ENCODE measurements around the gene PIGU. TPM values are rescaled to one million over a fixed set of nuclear protein-coding genes. Genes with fewer than 3 reads are reported as not detected.
A peak's percentile ranks its signal among the peaks of the same experiment; 100 is the strongest.

The PIGU gene
- total and polyA plus RNA-seq, 2 donors (not counting 1 experiment from before 2014, with no cell fraction given), result 12.0 to 19.3 TPM

GRCh38 chr20:34708621-34709043 is 31.7 kb upstream of the PIGU start:
- Mint-ChIP-seq H3K4me3 (peak overlapping the region; percentile 93), H3K4me1 (peaks cover 27% of the 10 kb centered on the region), H3K27me3 (no peaks in the 10 kb centered on the region), H3K9me3 (ENCODE audit: insufficient read depth) (no peaks in the 10 kb centered on the region), H3K27ac (peak overlapping the region; percentile 93)
- CTCF ChIA-PET, result interaction anchor here (0.7 to 4.5 kb wide), 22 partner anchors 8 to 394 kb away, joined by 3 to 69 read pairs (median 4); partner anchors contain the start of genes DYNLRB1, ITCH, MAP1LC3A and PIGU
- Histone ChIP-seq H3K9ac (ENCODE audit: low read length) (peak overlapping the region; percentile 75), H3K4me2 (replicated peaks; ENCODE audit: low read depth, low read length, poor library complexity, severe bottlenecking) (peak overlapping the region; percentile 88), H4K20me1 (ENCODE audit: control insufficient read depth, insufficient read depth, low read length, poor library complexity, severe bottlenecking) (peaks cover 7% of the 10 kb centered on the region), H3K36me3 (replicated peaks in 1 of 2; ENCODE audit: control extremely low read depth in 1 of 2, control insufficient read depth in 1 of 2, extremely low read depth in 1 of 2, insufficient read depth in 2 of 2, low read length in 1 of 2) (no peaks in the 10 kb centered on the region), H2AFZ (ENCODE audit: insufficient read depth, low read depth, low read length, poor library complexity, severe bottlenecking) (peak overlapping the region; percentile 83), H3K27ac (ENCODE audit: low read length in 2 of 2) (peak overlapping the region; percentile 87 to 91), H3K9me3 (ENCODE audit: control extremely low read depth in 1 of 3, control insufficient read depth in 2 of 3, insufficient read depth in 1 of 3, low read length in 2 of 3) (no peaks in the 10 kb centered on the region), H3K4me3 (ENCODE audit: control extremely low read depth in 1 of 5, extremely low read depth in 1 of 5, insufficient read depth in 1 of 5, low read depth in 2 of 5, low read length in 4 of 5) (peak overlapping the region in 4 of 5 experiments; percentile 75 to 88 (median 83)), H3K79me2 (ENCODE audit: control insufficient read depth, insufficient read depth, low read length) (no peaks in the 10 kb centered on the region), H3K4me1 (ENCODE audit: control insufficient read depth in 2 of 2, insufficient read depth in 2 of 2, low read length in 2 of 2) (peaks cover 15 to 25% of the 10 kb centered on the region in 2 donors), H3K27me3 (replicated peaks in 1 of 4; ENCODE audit: control extremely low read depth in 1 of 4, control insufficient read depth in 3 of 4, insufficient read depth in 4 of 4, low read length in 3 of 4) (no peaks in the 10 kb centered on the region)
- DNase-seq (no peak), ATAC-seq (ENCODE audit: low read depth) (peak; percentile 8)
- peak; percentile 75 for TF ChIP-seq CTCF (IDR thresholded peaks at IDR 0.05)
- TF ChIP-seq EZH2 (IDR thresholded peaks at IDR 0.05; ENCODE audit: borderline replicate concordance, insufficient read depth, low read depth, low read length, poor library complexity, severe bottlenecking), result no peak
- POLR2A ChIA-PET, result interaction anchor here (0.6 to 1.2 kb wide), 3 partner anchors 29 to 1889 kb away, joined by 3 to 4 read pairs (median 3); partner anchors contain the start of genes DYNLRB1 and MAPRE1
- WGBS (ENCODE audit: insufficient coverage), result under 1% methylated on average over 21 of the region's 22 CpGs
- intact Hi-C loops (cut with micrococcal nuclease), result loop anchor here (1.0 to 10.0 kb wide), 10 partner anchors 31 to 714 kb away; partner anchors contain the start of genes AHCY, DYNLRB1, EDEM2 and GSS
